ENCODE results near the gene LY6G6F.

LY6G6F gene

DNA sequence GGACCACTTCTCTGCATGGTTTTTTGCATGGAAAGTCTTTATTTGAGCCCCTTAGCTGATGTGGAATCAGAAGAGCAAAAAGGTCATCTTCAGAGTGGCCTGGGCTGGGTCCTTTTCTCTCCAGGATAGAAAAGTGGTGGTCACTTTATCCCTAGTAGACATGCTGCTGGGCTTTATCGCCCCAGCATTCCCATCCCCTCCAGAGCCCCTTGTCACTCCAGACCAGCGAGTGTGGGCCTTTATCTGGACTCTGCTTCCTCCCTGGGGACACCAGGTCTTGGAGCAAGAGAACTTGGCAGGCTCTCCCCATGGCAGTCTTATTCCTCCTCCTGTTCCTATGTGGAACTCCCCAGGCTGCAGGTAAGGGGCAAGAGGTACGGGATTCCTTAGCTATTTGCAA is at the start of gene LY6G6F:
Gene LY6G6F (plus strand): TSS at position 268 of the 400 bp plus-strand sequence. CDS start 41 bp downstream, at position 309.
- DNase-seq = no peak

GRCh38 chr6:31657406-31658157 is 49.1 kb upstream of the LY6G6F start:
- DNase-seq = no peak

GRCh38 chr6:31658158-31658688 is 48.4 kb upstream of the LY6G6F start:
- DNase-seq = no peak

GRCh38 chr6:31658983-31659648 is 47.5 kb upstream of the LY6G6F start:
- DNase-seq = no peak

DNA sequence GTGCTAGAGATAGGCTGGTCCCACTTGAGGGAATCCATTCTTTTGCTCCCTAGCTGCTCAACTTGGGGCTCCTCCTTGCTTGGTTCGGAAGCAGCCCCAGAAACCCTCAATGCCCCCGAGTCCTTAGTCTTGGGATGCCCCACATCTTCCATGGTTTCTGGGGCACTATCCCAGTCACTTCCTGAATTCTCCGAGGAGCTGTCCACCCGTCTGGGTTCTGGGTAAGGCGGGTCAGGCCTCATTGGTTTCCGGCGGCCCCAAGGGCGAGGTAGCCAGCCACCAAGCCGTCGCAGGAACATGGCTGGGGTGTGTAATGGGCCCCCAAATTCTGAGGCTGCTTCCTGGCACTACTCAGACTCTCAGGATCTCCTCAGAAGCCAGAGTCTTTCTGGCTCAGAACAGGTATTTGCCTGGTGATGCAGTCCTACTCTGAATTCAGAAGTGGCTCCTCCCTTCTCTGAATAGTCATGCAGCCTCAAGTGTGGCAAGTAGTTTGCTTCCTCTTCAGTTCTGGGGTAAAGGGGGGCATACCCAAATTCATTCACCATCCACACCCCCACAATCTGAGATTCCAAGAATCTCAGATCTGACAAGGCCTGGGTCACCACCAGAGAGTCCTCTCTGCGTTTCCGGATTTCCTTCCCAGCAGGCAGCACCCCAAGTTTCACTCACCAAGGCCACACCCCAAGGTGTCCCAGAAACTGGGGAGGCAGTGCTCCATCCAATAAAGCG is 46.9 kb upstream of the LY6G6F start:
- no peak for DNase-seq

DNA sequence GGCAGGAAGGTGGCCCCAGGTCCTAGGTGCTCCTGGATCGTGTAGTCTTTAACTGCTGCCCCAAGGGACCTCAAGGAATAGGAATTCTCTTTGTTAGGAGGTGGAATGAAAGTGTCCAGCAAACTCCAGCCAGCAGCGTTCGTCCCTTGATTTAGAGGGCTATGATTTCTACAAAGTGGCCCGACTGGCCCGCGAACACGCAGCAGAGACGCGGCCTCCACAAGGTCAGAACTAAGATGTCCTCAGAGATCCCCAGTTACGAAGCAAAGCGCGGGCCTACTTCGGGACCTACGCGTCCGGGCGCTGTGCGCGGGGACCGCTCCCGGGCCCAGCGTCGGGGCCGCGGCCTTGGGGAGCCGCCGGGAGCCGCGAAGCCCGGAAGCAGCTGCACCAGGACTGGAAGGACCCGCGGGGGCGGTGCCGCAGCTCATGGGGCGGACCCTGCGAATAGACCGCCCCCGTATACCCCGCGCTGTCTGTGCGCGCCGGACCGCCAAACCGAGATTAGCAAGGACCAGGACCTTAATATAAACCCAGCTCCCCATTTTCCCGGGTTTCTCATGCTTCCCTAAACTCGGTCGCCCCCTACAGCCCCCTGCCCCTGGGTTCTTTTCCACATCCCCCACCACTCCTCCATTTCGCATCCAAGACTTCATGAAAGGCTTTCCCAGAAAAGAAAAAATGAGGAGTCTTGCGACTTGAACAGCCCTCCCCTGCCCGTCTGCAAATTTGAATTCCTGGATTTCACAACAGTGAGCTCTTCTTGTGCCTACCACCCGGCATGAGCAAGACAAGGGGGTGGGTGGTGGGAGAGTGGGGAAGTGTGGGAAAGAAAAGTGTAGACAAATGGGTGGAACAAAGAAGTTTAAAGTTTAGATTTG is 46.0 kb upstream of the LY6G6F start, which contains the start of gene C6orf47:
Gene C6orf47 (minus strand): TSS at position 398 of the 881 bp plus-strand sequence. CDS start 831 bp downstream, outside the sequence.
- DNase-seq = peak; percentile 12

DNA sequence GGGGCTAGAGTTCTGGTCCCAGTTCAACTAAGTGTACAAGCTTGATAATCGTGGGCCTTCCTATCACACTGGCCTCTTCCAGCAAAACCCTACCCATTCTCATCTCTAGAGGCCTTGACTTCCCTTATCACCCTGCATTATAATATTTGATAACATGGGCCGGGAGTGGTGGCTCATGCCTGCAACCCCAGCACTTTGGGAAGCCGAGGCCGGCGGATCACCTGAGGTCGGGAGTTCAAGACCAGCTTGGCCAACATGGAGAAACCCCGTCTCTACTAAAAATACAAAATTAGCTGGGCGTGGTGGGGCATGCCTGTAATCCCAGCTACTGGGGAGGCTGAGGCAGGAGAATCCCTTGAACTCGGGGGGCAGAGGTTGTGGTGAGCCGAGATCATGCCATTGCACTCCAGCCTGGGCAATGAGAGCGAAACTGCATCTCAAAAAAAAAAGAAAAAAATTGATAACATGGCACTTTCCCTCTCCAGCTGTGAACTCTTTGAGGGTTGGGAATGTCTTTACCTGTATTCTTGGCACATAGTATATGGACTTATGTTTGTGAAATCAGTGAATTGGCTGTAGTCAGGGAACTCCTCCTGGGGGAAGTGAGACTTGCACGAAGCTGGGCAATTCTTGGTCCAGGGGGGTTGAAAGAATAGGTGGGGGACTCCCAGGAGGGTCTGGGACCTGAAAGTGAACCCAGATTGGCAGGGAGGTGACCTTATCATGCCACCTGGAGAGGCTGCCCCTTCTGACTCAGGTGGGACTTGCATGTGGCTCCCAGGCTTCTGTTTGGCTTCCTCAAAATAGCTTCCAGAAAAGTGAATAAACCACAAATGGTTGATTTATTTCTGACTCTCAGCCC is 45.2 kb upstream of the LY6G6F start:
- no peak for DNase-seq

DNA sequence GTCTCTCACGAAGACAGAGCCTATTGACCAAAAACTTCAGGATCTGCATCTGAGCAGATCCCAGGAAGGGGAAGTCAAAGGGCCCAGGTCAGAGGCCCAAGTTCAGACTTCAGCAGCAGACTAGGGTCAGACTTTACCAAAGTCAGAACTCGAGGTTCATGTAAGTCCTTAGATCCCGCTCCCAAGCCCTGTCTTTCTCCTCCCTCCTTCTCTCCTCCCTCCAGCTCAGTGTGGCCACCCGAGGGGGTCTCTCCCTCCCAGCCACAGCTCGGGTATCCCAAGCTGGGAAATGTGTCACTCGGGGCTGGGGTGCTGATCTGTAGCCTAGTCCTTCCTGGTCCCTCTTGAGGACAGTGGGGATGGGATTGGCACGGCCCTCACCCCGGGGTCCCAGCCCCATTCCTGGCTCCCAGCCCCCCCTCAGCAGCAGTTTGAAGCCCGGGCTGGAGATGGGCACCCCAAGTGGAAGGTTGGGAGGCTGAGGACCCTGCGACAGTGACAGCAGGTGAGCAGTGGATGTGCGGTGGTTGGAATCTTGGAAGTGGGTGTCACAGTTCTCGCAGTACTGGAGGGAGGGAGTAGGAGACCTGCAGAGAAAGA is 44.4 kb upstream of the LY6G6F start:
- no peak for DNase-seq

DNA sequence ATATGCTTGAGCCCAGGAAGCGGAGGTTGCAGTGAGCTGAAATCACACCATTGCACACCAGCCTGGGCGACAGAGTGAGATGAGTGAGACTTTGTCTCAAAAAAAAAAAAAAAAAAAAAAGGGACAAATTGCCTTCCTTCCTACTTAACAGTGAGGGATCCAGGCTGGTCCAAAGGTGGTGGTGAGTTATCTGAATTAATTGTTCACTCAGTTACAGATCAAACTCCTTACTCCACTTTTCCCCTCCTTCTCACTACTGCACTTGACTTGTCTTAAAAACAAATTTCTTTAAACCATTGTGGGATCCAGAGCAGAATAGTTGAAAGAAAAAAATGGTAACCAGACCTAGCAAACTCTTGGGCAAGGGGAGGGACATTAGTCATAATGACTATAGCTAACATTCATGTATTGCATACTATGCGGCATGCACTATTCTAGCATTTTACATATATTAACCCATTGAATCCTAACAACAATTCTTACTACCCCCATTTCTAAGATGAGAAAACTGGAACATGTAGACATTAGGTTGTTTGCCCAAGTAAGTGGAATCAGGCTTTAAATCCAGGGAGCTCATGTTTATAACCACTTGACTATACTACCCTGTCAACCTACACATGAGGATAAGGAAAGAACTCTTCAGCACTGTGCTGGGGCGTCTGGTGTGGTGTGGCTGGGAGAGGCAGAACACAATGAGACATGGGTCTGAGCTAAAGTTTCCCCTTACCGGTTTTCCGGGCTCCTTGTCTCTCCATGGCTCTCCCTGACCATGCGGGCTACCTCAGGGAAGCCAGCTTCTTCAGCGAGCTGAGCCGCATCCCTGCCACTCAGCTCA is 43.3 kb upstream of the LY6G6F start:
- no peak for DNase-seq

DNA sequence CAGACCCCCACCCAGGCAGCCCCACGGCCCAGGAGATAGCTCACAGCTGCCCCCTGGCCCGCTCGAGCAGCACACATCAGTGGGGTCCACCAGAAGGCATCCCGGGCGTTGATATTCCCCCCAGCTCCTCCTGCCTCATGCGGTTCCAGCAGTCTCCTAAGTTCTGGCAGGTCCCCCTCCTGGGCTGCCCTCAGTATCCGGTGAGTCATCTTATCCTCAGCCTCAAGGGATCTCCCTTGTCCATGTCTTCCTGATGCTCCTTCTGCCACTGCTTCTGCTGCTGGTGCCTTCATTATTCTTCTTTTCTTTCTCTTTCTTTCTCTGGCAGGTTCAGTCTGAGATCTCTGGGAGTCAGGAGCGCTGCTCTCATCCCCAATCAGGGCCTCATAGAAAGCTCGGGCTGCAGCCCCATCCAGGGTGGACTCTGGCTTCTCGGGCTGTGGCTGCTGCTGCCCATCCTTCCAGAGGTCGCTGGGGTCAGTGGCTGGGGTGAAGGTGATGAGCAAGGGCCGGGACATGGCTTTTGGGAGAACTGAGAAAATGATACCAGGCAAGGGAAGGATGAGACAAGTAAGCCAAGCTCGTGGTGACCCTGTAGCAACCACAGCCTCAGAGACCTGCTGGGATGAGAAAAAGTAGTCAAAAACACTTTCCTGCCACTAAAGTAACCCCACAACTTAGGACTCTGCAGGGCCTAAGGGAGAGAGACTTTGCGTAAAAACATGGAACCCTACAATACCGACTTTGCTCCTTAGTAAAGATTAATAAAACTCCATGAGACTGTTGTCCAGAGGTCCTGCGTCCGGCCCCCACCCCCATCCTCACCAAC is 42.5 kb upstream of the LY6G6F start:
- no peak for DNase-seq

GRCh38 chr6:31664790-31665500 is 41.7 kb upstream of the LY6G6F start, which contains the start of gene GPANK1:
TSS of gene GPANK1 (minus strand) at chr6:31664997. CDS start at chr6:31664478, 519 bp downstream.
- peak; percentile 14 for DNase-seq

DNA sequence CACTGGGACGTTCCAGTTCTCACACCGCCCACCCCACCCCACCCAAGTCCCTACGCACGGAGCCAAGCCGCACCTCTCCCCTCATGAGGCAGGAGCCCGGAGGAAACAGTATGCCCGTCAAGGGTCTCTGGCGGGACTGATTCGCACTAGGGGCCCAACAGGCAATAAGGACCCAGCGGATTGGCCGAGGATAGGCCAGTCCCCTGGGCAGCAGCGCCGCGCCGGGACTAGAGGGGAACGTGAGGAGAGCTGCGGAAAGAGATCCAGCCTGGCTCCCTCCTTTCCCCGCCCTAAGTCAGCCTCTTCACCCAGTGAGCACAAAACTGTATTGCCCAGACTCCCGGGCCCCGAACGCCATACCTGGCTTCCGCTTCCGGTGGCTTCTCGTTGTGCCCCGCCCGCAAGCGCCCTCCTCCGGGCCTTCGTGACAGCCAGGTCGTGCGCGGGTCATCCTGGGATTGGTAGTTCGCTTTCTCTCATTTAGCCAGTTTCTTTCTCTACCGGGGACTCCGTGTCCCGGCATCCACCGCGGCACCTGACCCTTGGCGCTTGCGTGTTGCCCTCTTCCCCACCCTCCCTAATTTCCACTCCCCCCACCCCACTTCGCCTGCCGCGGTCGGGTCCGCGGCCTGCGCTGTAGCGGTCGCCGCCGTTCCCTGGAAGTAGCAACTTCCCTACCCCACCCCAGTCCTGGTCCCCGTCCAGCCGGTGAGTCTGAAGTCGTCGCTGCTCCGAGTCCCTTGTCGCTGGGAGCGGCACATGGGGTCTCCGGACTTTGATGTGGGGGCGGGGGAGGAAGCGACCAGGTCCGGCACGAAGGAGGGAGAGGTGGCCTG is 40.9 kb upstream of the LY6G6F start, which contains the start of gene CSNK2B:
Gene CSNK2B (plus strand): TSS at position 580 of the 836 bp plus-strand sequence. CDS start 752 bp downstream, outside the sequence.
- peak; percentile 84 for DNase-seq

- no peak for DNase-seq
Observed at GRCh38 chr6:31666337-31666965, 40.2 kb upstream of the LY6G6F start.

DNA sequence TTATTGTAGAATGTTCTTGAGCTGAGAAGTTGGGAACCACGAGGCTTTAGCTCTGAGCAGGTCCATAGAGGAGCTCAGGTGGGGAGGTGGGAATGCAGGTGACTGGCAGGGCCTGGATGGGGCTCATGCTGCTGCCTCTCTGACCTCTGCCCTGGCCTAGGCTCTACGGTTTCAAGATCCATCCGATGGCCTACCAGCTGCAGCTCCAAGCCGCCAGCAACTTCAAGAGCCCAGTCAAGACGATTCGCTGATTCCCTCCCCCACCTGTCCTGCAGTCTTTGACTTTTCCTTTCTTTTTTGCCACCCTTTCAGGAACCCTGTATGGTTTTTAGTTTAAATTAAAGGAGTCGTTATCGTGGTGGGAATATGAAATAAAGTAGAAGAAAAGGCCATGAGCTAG is 37.0 kb upstream of the LY6G6F start, which contains the start of gene LY6G5B:
Gene LY6G5B (plus strand): TSS at position 301 of the 400 bp plus-strand sequence. CDS start 975 bp downstream, outside the sequence.
- DNase-seq = no peak

DNA sequence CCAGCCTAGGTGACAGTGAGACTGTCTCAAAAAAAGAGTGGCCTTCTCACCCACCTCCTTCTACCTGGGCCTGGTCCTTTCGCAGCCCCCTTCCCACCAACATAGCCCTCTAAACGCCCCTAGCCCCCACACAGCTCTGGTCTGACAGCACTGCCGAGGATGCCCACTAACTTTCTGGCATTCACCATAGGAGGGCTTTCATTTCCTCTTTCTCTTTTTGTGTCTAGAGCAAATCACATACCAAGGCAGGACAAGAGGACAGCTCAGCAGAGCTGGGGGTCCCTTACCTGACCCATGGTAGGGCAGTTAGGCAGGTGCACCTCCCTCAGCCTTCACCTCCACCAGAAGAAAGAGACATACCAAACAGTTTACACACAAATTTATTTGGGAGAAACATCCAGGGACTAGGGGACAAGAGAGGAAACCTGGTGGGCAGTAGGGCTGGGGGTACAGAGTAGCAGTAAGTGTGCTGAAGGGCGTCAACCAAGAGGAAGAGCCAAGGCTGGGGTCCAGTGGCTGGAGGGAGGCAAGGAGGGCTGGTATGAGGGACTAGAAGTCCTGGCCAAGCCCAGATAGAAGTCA is 30.3 kb upstream of the LY6G6F start:
- DNase-seq = no peak

- DNase-seq = no peak
Observed at GRCh38 chr6:31676904-31677303, 29.8 kb upstream of the LY6G6F start.
